Cortex of kidney (tissue), 1 donor: Measurements from ENCODE around the gene SVIL.
"Not testable (repeated sequence)": the region's sequence is repeated elsewhere in the genome, so short reads cannot be mapped to it uniquely, and the experiment has no call there.

Experiments used
- DNase-seq: peaks from one replicate; lab custom pipeline; 2025; lab: John Stamatoyannopoulos, UW

Gene SVIL

GRCh38 chr10:29516309-29516932 is 118.3 kb downstream of the SVIL start:
- DNase-seq: not testable (repeated sequence)

DNA sequence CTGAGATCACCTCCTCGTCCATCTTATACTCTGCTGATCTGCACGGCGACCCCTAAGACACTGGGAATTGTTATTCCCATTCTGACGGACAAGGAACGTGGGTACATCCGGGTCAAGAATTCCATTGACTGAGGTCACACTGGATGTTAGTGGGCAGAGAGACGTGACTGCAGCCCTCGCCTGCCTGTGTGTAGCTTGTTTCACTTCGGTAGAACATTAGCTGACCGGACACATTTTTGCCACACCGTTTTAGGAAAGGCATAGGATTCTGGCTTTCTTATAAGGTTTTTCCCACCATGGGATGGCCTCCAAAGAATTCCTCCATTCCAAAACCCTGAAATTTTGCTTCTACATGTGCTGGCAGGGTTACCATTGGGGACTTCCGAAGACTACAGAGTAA is 118.9 kb downstream of the SVIL start:
- DNase-seq: not testable (repeated sequence)

DNA sequence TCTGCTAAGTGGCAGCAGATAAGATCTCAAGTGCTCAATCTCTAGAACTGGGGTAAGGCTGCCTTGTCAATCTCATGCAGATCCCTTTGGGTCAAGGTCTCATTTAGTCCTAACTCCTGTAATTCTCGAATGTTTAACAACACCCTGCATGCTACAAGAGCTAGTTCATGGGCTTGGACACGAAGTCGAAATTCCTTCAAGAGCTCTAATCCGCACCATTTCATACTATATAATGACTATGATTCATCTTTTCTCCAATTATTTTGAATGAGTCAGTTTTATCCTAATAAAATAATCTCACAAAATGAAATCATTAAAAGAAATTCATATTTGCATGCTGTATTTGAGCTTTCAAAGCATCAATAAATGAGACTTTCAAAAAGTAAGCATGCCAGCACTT is 119.7 kb downstream of the SVIL start:
- not testable (repeated sequence) for DNase-seq

DNA sequence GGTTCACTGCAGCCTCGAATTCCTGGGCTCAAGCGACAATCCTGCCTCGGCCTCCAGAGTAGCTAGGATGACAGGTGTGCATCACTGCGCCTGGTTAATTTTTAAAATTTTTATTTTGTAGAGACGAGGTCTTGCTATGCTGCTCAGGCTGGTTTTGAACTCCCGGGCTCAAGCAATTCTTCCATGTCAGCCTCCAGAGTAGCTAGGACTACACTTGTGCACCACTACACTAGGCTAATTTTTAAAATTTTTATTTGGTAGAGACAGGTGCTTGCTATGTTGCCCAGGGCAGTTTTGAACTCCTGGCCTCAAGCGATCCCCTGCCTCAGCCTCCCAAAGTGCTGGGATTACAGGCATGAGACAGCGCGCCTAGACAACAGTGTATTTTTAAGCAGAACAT is 120.5 kb downstream of the SVIL start:
- DNase-seq: no peak

DNA sequence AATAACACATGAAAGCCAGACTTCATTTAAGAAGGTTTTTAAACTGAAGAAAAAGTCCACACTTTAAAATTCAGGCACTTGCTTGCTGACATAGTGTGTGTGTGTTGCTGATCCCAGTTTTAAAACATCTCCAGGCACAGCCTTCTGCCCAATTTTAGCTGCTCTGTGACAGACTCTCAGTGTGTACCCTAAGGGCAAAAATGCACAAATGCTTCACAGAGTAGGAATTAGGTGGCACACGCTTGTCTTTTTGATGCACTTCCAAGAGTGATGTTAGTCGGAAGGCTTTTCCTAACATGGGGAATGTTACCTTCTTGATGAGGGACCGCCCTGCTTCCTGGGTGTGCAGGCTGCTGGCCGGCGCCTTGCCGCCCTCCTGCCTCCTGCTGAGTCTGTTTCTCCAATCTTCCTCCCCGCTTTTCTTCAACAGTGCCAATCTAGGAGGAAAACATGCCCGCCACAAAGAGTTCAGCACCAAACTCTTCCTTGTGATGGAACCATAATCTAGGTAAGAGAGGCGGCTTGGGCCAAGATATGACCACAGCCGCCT is 122.3 kb downstream of the SVIL start:
- DNase-seq: no peak

DNA sequence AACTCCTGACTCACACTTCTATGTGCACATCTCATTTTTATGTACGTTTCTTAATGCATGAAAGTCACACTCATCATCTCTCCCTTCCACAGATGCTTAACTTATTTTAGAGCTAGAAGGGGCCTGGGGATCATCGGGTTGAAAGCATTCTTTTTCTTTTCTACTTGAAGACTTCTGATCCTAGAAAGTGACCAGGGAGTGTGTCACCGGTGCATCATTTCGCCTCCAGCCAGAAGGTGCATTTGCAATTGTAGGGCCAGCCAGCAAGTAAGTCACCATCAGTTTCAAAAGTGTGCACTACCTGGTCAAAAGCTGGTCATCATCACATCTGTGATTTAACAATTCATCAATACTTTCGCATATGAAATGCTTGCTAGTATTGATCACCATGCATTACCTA is 123.0 kb downstream of the SVIL start:
- not testable (repeated sequence) for DNase-seq

- not testable (repeated sequence) for DNase-seq
Observed at GRCh38 chr10:29510483-29511157, 124.2 kb downstream of the SVIL start.

GRCh38 chr10:29508554-29509244 is 126.1 kb downstream of the SVIL start:
- DNase-seq: no peak

GRCh38 chr10:29507750-29508149 is 127.0 kb downstream of the SVIL start:
- DNase-seq: not testable (repeated sequence)

GRCh38 chr10:29506324-29506921 is 128.3 kb downstream of the SVIL start:
- not testable (repeated sequence) for DNase-seq

- no peak for DNase-seq
Observed at GRCh38 chr10:29502351-29502750, 132.4 kb downstream of the SVIL start.

- DNase-seq: no peak
Observed at GRCh38 chr10:29501692-29502091, 133.1 kb downstream of the SVIL start.

DNA sequence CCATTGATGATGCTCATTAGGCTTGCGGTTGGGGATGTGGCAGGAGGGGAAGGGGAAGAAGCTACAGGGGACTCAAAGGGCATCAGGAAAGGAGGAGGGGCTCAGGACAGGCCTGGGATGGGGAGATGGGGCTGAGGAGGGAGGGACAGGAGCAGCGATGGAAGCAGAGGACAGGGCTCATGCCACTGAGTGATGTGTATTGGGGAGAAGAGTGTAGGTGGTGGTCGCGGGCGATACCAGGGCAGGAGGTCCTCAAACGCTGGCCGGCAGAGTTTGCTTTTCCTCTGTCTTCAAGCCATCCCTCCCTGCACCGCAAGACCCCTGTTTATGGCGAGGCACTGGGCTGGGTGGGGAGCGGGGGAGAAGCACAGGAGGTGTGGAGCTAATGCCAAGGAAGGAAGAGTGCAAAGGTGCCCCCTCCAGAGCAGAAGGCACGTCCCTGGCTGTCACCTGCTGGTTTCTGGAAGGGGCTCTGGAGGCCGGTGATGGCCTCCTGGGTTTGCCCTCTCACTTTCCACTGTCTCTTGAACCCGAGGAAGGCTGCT is 134.7 kb downstream of the SVIL start:
- DNase-seq: no peak

DNA sequence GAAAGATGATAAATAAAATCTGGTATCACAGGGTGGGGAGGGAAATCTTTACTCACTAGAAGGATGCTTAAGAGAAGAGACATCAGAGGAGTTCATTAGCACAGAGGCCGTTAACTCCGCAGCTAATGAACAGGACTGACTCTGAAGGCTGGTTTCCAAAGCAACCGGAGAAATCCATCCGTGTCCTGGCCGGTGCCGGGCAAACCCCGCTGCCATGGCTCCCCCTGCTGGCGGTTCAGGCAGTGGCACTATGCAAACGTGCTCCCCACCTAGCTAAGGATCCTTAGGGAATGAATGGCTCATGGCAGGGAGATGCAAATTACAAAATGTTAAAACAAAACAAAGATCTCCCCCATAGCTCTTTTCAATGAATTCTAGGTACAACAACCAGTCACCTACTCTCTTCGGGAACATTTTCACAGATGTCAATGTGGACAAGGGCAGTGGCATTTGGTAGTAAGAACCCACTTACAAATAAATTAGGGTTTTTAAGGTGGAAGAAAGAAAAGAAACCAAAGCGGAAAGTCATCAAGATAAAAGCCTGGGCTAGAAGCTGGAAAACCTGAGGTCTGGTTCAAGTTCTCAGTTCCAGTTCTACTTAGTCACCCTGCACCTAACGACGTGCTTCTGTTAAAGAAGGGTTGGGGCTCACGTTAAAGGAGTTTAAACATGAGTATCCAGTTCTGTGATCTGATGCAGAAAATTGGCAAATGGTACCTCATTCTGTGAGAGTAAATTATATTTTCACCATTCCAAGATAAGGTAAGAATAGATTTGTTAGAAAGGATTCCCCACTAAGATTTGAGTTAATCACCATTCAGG is 138.2 kb downstream of the SVIL start:
- no peak for DNase-seq

DNA sequence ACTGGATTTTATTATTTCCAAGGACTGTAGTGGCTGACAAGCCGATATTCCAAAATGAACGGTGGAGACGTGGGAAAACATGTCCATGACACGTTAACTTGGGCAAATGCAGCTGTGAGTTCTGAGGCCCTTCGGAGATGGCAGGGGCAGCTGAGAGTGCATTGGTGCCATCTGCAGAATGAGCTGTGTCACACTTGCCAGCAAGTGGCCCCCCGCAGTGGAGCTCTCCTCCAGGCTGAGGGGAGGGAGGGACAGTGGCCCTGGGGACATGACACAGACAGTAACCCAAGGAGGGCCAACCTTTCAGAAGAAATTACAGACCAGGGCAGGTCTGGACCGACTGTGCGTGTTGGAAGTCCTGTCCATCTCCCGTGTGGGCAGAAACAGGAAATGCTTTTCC is 139.4 kb downstream of the SVIL start:
- no peak for DNase-seq

DNA sequence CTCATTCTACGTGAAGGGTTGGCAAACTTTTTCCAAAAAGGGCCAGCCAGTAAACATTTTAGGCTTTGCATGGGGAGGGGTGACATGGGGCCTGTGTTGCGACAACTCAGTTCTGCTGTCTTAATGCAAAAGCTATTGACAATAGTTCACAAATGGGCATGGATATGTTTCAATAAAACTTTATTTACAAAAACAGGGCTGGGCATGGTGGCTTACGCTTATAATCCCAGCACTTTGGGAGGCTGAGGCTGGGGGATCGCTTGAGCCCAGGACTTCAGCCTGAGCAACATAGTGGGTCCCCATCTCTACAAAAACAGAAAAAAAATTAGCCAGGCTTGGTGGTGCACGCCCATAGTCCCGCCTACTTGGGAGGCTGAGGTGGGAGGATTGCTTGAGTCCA is 141.1 kb downstream of the SVIL start:
- DNase-seq: no peak

GRCh38 chr10:29492774-29493173 is 142.0 kb downstream of the SVIL start:
- no peak for DNase-seq

DNA sequence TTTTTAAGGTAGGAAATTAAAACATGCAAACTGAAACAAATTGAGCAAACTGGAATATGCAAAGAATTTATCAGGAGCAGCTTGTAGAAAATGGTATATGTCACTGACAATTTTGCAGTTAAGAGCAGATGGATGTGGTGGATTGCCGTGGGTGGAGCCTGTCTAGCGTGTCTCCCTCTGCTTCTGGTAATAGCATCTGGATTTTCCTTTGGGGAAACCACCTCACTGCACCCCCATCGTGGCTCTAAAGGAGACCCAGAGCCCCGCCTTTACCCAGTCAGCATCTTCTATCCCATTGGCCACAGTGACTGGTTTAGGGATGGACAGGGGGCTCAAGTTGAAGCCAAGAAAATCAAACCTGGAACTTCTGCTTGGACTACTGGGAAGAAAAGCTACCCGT is 142.9 kb downstream of the SVIL start:
- no peak for DNase-seq

DNA sequence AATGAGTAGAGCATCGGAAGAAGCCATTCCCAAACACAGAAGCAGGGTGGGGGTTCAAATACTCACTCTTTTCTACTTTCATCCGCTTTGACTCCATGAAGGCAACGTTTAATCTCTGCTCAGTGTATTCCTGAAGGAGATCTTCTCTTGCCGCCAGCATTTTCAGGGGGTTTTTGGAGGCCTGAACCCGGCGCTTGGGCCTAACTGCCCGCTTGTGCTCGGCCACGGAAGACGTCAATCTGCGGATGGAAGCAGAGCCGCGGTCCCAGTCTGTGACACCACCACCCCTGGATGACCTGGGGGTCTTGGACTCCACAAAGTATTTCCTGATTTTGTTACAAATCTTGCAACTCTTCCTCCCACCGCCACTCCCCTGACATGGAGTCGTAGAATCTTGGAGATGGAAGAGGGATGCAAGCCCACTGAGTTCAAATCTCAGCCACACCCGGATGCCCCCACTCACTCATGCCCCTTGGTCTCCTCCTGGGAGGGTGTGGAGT is 143.9 kb downstream of the SVIL start:
- not testable (repeated sequence) for DNase-seq

GRCh38 chr10:29488471-29488870 is 146.3 kb downstream of the SVIL start:
- DNase-seq: not testable (repeated sequence)

DNA sequence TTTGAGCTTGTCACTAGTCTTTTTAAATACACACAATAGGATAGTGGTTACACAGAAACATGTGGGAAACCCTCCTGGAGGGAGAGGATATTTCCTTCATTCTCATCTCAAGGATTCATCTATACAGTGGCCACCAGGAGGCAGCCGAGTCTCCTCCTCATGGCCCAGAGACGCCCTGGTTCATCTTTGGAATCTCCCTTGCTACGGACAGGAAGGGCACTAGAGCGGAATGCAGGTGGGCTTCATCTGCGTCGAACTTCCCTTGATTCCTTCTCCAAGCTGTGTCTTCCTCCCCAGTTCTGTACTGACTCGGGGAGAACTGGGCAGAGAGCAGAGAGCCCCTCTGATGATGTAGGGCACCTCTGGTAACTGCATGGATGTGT is 146.9 kb downstream of the SVIL start:
- DNase-seq: not testable (repeated sequence)
